HG03439 (cell line): Measurements from ENCODE around the gene AHSP.
"Not testable (repeated sequence)": the region's sequence is repeated elsewhere in the genome, so short reads cannot be mapped to it uniquely, and the experiment has no call there.

Experiments used
- ATAC-seq: cut with Tn5 transposase; IDR thresholded peaks from one replicate; pipeline ENCODE4 v1.9.1; 2021; ENCODE audit warnings: mild to moderate bottlenecking, moderate library complexity; ENCODE audit not compliant: unreplicated experiment

The AHSP gene, protein sequence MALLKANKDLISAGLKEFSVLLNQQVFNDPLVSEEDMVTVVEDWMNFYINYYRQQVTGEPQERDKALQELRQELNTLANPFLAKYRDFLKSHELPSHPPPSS

DNA sequence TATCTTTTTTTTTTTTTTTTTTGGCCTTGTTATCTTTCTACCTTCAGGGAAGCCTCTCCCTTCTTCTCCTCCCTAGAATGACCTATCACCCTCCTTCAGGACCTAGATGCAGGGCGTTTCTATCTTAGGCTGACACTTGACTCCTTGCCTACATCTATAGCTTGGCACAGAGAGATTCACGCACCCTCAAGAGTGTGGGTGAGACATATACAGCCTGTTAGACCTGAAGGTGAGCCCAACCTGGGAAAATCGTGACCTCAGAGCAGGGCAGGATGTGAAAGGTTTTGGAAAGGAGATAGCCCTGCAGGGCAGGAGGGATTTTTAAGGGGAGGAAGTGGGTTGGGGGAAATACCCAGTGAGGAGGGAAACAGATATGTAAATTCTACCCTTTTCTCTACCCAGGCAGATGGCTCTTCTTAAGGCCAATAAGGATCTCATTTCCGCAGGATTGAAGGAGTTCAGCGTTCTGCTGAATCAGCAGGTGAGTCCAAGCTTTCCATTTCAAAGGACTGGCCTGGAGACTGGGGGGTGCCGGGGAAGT, at the start of gene AHSP:
Gene AHSP (plus strand): TSS at position 167 of the 541 bp plus-strand sequence. CDS start 240 bp downstream, at position 407.
- no peak for ATAC-seq

DNA sequence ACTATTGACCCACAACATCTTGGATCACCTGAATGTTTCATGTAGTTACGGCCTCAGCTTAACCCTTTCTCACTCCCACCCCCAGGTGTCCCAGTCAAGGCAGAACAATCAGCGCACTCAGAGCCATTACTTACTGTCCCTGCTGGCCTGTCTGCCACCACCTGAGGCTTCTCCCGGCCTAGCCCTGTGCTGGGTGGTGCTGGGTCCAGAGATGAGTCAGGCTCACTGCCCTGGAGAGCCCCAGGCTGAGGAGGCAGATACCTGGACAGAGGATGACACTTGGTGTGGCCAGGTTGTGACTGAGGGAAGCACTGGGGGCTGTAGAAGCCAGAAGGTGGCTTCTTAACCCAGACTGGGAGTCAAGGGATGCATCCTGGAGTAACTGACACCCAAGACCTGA, 48.7 kb upstream of the AHSP start:
- no peak for ATAC-seq

DNA sequence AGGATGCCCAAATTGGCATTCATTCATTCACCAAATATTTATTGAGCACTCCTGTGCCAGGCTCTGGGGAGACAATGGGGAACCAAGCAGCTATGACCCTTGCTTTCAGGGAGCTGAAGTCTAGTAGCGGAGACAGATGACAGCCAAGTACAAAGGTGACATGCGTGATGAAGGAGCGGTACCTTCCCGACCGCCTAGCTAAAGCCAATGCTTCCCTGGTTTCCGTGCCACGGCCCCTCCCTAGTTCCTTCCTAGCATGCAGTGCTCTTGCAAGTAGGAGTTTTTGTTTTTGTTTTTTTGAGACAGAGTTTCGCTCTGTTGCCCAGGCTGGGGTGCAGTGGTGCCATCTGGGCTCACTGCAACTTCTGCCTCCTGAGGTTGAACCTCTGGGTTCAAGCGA, 47.9 kb upstream of the AHSP start:
- no peak for ATAC-seq

DNA sequence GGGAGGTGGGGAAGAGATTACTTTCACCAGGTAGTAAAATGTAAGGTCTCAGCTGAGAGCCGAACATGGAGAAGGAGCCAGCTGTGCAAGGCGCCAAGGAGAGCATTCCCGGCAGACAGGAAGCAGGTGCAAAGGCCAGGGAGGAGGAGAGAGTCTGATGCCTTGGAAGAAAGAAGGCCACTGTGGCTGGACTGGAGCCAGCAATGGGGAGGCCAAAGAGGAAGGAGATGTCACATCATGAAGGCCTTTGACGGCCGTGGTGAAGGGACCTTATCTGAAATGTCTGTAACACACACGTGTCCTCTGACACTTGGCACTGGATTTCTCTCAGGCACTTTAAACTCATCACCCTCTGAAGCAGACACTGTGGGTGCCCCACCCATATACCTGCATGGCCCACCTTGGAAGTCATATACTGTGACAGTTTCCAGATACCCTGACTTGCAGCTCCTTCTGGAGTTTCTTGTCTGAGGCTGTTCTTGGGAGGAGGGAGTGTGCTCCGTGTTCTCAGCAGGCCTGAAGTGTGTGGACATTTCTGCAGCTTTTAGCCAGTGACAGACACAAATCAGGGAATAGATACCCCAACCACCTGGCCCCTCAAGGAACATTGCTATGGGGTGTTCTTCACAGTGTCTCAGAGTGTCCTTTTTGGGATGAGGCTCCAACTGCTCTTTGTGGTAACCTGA, 46.7 kb upstream of the AHSP start:
- no peak for ATAC-seq

DNA sequence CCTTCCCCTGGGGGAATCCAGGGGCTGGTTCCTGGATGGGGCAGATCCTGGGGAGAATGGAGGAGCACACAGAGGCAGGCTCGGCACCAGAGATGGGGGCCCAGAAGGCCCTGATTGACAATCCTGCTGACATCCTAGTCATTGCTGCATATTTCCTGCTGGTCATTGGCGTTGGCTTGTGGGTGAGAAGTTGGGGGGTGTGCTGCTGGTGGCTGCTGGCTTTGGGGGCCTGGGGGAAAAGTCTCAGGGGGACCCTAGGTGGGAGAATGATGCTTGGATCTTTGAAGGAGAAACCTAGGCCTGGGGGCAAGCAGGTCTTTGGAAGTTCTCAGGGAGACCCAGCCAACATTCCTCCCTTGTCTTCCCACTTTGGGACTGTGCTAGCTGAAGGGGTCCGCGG, 44.6 kb upstream of the AHSP start, which contains the start of gene SLC5A2:
Gene SLC5A2 (plus strand): TSS at position 43 of the 400 bp plus-strand sequence. CDS start 14 bp downstream, at position 57.
- ATAC-seq = no peak

DNA sequence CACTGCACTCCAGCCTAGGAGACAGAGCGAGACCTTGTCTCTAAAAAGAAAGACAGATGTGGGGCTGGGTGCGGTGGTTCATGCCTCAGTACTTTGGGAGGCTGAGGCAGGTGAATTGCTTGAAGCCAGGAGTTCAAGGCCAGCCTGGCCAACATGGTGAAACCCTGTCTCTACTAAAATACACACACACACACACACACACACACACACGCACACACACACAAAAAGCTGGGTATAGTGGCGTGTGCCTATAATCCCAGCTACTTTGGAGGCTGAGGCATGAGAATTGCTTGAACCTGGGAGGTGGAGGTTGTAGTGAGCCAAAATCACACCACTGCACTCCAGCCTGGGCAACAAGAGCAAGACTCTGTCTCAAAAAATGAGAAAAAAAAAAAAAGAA, 43.7 kb upstream of the AHSP start:
- not testable (repeated sequence) for ATAC-seq

DNA sequence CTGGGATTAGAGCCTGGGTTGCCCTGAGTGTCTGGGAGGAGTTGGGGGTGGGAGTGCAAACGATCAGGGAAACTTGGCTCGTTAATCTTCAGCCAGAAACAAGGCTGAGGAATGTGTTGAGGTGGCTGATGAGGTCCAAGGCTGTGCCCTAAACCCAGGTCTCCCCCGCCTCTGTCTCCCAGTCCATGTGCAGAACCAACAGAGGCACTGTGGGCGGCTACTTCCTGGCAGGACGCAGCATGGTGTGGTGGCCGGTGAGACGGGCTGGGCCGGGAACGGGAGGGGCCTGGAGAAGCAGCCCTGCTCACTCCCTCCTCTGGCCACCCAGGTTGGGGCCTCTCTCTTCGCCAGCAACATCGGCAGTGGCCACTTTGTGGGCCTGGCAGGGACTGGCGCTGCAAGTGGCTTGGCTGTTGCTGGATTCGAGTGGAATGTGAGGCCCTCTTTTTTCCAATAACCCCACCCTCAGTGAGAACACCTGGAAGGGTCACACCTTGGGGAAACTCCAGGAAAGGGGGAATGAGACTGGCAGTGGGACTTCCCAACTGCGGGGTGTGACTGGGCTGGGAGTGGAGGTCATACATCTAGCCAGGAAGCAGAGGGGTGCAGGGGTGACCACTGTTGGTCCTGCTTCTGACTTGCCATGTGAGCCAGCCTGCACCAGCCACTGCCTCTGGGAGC, 43.1 kb upstream of the AHSP start:
- ATAC-seq = no peak

DNA sequence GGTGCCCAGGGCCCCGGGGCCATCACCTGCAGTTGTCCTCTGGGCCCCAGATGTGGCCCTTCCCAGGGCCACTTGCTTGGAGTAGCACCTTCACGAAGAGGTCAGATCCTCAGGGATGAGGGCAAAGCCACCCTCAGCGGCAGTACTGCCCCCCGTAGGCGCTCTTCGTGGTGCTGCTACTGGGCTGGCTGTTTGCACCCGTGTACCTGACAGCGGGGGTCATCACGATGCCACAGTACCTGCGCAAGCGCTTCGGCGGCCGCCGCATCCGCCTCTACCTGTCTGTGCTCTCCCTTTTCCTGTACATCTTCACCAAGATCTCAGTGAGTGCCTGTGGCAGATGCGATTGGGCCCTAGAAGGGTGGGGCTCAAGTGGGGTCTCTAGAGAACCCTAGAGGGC, 42.1 kb upstream of the AHSP start:
- no peak for ATAC-seq

DNA sequence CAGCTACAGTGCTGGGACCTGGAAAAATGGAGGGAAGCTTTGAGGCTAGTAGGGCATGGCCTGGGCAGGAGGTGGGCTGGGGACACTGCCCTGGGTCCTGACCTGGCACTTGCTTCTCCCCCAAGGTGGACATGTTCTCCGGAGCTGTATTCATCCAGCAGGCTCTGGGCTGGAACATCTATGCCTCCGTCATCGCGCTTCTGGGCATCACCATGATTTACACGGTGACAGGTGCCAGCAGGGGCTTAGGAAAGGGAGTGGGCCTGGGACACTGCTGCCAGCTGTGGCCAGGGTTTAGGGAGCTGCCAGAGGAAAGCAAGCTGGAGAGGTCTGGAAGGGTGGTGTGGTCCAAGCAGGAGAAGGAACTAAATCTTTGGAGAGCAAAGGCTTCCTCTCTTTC, 41.7 kb upstream of the AHSP start:
- ATAC-seq = no peak

DNA sequence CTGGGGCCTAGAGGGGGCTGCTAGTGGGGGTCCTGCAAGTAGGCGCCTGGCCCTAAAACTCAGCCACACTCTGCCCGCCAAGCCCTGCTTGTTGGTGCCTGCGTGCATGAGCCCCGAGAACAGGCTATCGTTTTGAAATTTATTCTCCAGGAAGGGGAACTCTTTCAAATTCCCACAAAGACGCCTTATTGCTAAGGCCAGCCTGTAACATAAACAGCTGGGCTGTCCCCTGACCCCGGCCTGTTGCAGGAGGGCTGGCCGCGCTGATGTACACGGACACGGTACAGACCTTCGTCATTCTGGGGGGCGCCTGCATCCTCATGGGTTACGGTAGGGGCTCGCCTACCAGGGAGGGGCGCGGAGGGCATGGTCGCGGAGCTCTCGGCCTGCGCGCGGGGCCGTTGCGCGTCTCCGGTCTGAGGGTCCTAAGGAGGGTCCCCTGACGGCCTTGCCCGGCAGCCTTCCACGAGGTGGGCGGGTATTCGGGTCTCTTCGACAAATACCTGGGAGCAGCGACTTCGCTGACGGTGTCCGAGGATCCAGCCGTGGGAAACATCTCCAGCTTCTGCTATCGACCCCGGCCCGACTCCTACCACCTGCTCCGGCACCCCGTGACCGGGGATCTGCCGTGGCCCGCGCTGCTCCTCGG, 40.5 kb upstream of the AHSP start:
- ATAC-seq = no peak

DNA sequence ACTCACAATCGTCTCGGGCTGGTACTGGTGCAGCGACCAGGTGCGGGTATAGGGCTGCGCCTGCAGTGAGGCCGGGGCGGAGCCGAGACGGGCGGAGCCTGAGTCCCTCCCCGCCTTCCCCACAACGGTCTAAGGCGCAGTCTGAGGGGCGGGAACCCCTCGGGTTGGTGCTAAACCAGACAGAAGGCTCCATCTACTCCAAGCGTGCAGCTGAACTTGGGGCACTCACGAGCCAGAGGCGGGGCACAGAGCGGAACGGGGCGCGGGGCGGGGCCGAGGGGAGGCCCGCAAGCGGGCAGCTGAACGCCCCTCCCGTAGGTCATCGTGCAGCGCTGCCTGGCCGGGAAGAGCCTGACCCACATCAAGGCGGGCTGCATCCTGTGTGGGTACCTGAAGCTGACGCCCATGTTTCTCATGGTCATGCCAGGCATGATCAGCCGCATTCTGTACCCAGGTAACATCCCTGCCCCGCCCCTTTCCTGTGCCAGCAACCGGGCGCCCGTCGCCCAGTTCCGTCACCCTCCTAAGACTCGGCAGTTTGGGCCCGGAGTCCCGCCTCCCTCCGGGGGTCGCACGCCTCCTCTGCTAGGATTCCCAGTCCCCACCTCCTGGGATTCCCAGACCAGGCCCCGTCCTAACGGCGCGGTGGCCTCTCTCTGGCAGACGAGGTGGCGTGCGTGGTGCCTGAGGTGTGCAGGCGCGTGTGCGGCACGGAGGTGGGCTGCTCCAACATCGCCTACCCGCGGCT, 39.8 kb upstream of the AHSP start:
- ATAC-seq = peak; percentile 62

DNA sequence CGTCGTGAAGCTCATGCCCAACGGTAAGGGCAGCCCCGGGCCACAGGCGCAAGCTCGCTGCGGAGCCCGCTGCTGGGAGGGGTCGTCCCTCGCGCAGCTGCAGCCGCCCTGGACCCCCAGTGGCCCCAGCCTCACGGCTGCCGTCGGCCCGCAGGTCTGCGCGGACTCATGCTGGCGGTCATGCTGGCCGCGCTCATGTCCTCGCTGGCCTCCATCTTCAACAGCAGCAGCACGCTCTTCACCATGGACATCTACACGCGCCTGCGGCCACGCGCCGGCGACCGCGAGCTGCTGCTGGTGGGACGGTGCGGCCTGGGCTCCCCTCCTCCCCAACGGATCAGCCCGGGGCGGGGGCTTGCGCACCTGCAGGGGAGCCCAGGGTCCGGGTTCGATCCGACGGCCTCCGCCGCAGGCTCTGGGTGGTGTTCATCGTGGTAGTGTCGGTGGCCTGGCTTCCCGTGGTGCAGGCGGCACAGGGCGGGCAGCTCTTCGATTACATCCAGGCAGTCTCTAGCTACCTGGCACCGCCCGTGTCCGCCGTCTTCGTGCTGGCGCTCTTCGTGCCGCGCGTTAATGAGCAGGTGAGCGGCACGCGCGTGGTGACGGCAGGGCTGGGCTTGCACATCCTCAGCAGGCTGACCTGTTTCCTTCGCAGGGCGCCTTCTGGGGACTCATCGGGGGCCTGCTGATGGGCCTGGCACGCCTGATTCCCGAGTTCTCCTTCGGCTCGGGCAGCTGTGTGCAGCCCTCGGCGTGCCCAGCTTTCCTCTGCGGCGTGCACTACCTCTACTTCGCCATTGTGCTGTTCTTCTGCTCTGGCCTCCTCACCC, 39.0 kb upstream of the AHSP start:
- no peak for ATAC-seq

DNA sequence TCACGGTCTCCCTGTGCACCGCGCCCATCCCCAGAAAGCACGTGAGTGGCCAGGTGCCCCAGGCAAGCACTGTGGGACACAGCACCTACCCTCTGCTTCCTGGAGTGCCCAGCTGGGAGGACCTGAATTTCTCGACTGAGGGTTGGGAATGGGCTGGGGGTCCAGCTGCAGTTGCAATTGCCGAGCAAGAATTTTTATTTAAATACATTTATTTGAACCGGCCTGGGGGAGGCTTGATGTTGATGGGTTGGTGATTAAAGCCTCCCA, 38.5 kb upstream of the AHSP start:
- ATAC-seq = no peak

DNA sequence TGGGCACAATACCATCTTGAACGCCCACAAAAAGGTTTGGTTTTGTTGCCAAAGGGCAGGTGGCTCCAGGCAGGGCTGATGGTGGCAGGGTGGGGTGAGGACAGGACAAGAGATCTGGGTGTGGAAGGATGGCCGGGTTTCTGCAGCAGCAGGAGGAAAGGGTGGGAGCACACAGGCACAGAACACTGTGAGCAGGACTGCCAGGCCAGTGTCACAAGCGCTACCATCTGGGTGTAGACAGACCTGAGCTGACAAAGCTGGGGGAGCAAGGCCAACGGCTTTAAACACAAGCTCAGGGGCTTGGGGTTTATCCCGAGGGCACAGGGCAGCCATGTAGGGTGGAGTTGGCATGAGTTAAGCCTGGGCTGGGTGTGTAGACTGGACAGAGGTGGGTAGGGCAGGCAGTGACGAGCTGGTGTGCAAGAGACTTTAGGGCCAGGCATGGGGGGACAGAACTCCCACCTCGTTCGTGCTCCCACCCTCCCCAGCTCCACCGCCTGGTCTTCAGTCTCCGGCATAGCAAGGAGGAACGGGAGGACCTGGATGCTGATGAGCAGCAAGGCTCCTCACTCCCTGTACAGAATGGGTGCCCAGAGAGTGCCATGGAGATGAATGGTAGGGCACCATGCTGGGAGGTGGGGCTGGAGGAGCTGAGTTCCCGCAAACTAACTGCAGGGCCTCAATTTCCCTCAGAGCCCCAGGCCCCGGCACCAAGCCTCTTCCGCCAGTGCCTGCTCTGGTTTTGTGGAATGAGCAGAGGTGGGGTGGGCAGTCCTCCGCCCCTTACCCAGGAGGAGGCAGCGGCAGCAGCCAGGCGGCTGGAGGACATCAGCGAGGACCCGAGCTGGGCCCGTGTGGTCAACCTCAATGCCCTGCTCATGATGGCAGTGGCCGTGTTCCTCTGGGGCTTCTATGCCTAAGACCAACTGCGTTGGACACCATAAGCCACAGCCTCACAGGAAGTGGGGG, 37.8 kb upstream of the AHSP start:
- no peak for ATAC-seq

DNA sequence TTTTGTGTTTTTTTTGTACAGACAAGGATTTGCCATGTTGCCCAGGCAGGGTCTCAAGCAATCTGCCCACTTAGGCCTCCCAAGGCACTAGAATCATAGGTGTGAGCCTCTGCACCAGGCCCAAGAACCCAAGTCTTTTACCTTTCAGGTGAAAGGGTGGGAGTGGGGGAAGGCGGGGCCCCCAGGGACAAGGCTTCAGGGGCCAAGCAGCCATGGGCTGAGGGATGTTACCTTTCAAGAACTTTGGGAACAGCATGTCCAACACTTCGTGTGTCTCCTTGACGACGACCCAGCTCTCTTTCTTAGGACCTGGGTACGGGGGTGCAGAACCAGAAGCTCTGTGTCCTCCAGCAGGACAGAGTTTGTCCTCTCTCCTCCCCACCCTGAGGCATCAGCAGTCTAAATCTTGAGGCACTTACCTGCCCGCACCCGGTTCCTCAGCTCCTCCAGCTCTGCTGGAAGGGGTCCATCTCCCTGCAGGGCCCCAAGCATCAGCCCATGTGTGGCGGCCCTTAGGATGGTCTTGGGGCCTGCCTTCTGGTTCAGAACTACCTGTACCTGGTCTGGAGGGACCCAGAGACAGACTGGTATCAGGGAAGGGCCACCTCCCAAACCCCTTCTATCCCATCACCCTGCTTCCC, 35.8 kb upstream of the AHSP start:
- ATAC-seq = no peak

DNA sequence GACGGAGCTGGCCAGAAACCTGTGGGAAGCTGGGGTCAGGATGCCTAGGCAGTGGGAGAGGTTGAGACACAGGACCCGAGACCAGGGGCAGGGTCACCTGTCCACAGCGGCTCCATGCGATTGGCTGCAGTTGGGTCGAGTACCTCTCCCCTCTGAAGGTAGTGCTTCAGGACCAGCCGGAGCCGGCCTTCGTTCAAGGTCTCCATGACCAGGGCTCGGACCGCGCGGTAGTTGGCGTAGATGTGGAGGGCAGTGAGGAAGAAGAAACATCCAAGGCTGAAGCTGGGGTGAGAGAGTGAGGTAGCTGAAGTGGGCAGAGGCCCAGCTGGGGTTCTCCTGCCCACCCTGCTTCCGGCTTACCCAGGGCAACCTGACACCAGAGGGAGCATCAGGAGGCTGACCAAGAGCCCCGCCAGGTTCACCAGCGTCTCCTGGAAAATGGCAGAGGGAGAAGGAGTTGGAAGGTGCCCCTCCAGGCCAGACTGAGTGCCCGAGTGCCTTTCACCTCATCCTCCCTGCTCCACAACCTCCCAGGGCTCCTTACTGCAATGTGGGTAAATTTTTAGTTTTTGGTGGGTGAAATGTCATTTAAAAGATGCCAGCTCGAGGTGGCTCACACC, 34.1 kb upstream of the AHSP start:
- no peak for ATAC-seq

DNA sequence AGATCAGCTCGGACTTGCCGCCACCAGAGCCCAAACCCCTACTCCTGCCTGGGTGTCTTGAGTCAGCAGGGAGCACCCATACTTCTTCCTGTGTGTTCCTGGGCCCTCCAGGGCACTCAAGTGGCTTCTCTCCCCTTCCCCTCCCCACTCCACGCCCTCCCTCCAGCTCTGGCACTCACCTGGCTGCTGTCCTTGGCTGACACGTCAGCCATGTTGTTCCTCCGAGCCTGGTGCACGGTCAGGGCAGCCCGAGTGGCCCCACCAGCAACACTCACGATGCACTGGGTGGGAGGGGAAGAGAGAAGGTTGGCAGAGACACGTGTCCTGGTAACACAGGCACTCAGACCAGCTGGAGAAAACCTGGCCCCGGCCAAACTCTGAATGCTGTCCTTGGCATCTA, 31.0 kb upstream of the AHSP start:
- ATAC-seq = no peak

DNA sequence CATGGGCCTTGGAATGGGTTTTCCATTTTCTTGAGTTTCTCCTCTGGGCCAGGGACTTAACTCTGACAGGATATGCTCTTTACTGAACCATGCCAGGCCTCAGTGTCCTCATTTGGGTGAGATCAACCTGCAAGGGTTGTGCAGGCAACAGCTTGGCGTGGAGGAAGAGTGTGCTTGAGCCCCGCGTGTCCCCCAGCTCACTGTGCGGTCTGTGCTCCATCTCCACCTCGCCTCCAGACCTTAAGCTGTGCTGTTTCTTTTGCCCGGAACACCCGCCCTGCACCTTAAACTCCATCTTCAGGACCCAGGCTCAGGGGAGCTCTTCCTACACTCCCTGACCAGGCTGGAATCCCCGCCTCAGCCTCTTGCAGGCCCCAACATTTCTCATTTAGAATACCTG, 29.2 kb upstream of the AHSP start:
- ATAC-seq = no peak
